HG03432 (cell line): ENCODE results near the gene LITAF.

Experiments used
- ATAC-seq: cut with Tn5 transposase; IDR thresholded peaks from one replicate; pipeline ENCODE4 v1.9.1; 2021; ENCODE audit warnings: mild to moderate bottlenecking, moderate library complexity; ENCODE audit not compliant: unreplicated experiment

The LITAF gene

DNA sequence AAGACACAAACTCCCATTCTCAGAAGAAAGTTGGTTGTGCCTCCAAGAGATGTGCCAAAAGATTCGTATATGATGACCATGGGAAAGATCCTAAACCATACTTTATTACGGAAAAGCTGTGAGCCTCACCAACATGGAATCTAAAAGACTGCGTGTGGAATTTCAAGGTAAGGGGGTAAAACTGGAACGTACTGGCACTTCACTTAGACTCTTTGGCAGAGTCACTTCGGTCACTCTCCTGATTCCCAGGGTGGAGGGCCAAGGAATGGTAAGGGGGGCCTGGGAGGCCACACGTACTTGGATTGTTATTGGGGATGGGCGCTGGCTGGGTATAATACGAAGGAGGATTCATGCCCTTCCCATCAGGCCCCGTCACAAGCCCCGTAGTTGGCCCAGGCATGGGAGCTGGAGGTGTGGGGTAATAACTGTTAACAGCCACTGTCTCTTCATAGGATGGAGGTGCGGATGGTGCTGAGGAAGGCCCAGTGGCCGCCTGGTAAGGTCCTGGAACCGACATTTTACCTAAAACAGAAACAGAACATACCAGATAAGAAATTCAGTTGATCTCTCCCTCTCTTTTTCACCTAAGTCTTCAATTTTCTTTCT is 30.4 kb downstream of the LITAF start:
- ATAC-seq, result no peak

- ATAC-seq, result no peak
These were observed 32.7 kb downstream of the LITAF start for GRCh38 chr16:11554053-11554452.

GRCh38 chr16:11553371-11553770 is 33.3 kb downstream of the LITAF start:
- ATAC-seq, result no peak

- no peak for ATAC-seq
These were observed 34.3 kb downstream of the LITAF start for GRCh38 chr16:11552440-11552839.

DNA sequence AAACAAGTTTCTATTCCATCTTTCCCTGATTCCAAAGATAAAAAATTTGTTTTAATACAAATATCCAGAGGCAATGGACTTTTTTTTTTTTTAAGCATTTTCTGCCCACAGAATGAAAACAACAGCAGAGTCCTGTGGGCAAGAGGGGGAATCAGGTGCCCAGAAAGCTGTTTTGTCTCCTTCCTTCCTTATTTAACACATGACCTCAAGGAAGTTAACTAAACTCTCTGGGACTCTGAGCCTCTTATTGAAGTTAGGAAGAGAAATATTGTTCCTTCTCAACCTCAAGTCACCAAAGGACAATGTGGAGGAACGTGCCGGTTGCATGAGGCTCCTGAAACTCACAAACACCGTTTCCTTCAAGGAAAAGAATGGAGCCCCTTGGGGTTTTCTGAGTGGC is 34.9 kb downstream of the LITAF start:
- no peak for ATAC-seq

GRCh38 chr16:11550791-11551498 is 35.8 kb downstream of the LITAF start:
- no peak for ATAC-seq

DNA sequence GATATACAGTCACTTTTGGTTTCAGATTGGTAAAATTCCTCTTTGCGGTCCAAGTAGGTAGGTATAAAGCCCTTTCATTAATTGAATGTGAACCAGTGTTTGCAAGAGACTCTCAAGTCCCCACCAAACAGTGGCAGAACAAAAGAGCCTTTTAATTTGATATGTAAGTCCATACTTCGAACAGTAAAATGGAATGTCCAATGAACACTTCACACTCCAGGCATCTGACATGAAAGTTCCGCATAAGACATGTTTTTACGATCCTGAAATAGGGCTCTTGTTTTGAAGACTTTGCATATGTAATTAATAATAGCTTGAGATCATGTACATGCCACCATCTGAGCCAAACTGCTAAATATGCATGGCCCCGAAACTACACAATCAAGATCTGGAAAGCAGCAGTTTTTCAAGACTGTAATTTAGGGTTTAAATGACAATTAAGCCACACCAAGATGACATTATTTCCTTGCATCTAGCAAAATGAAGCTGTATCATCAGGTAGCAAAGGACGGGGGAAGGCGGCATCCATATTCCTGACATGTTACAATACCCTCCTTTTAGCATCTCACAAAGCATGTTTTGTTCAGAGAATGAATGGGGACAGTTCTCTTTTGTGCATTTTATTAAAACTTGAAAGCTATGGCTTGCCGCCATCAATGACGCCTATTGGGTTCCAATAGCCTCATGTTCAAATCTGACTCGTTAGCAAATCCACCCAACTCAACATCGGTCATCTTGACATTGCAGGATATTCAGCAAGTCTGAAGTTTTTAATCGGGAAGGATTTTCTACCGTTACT is 39.4 kb downstream of the LITAF start:
- no peak for ATAC-seq

GRCh38 chr16:11546608-11547061 is 40.1 kb downstream of the LITAF start:
- ATAC-seq, result no peak

DNA sequence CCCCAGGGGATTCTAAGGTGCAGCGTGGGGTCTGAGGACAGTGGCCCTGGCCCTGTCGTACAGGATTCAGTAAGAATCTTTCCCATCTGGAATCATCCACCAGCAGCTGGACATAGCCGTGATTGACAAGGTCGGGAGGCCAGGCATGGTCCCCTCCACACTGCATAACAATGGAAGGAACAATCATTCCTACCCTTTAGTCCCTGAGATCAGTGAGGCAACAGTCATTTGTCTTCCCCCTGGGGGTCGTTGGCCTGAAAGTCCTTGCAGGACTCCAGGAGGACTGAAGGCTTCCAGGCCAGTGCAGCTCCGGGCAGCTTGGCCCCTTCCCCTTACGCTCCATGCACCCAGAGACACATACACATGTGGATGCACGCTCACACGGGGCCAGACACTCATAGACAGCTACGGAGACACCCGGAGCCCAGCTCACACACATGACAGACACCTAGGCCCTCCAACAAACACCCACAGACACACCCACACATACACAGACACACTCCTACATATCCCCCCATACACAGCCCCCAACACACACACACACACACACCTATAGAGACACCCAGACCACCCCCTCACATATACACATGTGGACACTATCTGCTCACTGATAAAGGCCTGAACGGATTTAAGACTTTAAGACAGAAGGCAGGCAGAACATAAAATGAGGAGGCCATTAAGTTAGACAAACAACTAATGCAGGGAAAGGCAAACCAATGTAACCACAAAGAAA is 42.9 kb downstream of the LITAF start:
- ATAC-seq, result no peak

- ATAC-seq, result no peak
These were observed 44.5 kb downstream of the LITAF start for GRCh38 chr16:11542069-11542744.

- no peak for ATAC-seq
These were observed 47.1 kb downstream of the LITAF start for GRCh38 chr16:11539641-11540050.

DNA sequence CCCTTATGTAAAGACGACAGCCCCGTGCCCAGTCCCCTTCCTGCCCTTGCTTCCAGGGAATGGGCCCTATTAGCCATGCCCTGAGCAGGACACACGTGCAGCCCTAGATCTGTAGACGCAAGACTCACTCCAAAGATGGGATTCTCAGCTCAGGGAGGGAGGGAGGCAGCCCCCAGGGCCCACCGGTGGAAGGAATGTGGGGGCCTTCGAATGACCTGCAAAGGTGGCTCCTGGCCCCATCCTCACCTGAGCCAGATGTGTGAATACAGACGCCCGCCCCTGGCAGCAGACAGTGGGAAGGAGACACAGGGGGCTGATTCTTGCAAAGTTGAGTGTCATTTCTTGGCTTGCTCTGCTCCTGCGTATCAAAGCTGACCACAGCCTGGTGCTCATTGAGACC is 47.8 kb downstream of the LITAF start:
- ATAC-seq, result no peak

DNA sequence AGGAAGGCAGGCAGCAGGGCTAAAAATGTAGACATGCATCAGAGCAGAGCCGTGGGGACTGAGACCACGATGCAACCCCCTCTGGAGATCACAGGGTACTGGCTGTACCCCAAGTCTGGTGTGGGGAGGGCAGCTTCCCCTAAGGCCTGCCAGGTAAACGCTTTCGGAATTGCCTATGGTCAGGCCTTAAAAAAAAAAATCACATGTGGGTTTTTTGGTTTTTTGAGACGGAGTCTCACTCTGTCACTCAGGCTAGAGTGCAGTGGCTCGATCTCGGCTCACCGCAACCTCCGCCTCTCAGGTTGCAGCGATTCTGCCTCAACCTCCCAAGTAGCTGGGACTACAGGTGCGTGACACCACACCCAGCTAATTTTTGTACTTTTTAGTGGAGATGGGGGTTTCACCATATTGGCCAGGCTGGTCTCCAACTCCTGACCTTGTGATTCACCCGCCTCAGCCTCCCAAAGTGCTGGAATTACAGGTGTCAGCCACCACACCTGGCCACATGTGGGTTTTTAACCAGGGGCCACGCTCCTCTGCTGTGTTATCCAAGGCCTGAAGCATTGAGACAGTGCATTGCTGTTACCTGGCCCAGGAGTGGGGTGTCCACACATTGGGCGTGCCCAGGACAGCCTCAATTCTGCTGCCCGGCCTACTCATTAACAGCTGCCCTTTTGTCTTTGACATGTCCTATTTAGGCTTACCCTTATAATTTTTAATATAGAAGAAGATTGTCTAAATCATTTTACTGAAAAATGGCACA is 50.4 kb downstream of the LITAF start:
- ATAC-seq, result no peak

GRCh38 chr16:11535494-11535893 is 51.2 kb downstream of the LITAF start:
- ATAC-seq, result no peak

DNA sequence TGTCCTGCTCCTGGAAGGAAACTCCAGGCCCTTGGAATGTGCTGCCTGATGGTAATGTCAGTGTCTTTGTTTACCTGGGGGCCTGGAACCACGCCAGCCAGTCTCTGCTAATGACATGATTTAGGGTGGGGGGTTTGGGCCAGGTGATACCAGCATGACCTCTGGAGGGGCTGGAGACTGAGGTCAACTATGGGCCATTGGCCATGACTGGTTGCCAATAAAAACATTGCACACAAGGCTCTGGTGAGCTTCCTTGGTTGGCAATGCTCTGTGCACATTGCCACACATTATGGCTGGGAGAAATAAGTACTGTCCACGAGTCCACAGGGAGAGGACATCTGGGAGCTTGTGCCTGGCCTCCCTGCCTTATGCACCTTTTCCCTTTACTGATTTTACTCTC is 52.5 kb downstream of the LITAF start:
- ATAC-seq, result no peak

GRCh38 chr16:11533588-11533987 is 53.1 kb downstream of the LITAF start:
- no peak for ATAC-seq

DNA sequence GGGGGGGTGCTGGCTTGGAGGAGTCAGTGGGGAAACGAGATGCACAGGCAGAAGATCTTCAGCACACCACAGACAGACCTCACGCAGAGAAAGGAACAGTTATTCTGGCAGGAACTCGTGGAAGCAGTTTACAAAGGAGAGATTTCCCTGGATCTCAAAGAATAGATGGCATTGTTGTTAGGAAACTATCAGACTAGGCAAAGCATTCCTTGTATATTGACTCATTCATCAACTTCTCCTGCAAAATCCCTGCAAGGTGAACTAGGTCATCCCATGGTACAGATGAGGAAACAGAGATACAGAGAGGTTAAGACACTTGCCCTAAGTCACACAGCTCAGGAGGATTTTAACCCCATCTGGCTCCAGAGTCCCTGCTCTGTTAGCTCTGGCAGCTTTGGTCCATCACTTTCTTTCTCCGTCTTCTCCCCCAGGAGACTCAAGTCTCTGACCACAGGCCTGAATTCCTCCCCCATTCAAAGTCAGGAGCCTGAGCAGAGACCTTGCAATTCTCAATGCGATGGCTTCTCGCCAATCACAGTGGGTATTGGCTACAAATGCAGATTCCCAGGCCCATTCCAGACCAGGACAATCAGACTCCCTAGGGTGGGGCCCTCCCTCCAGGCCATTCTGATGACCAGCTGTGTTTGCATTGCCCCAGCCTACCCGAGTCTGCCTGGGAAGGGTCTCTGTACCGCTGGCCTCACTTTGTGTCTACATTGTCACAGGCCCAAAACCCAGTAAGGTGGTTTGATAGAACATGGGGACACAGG is 56.4 kb downstream of the LITAF start:
- ATAC-seq, result no peak

- ATAC-seq, result no peak
These were observed 57.4 kb downstream of the LITAF start for GRCh38 chr16:11529285-11529684.

DNA sequence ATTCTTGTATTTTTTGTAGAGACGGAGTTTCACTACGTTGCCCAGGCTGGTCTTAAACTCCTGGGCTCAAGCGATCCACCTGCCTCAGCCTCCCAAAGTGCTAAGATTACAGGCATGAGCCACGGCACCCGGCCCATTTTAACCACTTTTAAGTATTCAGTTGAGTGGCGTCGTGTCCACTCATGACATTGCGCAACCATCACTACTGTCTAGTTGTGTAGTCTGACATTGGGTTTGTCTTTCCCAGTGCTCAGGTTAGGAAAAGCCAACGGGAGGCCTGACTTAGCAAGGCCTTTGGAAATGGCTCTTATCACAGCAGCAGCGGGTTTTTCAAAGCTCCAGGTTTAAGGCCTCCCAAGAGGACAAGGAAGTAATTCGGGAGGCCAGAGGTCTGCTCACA is 58.7 kb downstream of the LITAF start:
- ATAC-seq, result no peak
